Hypothalamus (tissue), 51 donors: ENCODE data around the gene MARK3.

ENCODE experiments used
- DNase-seq, 51 donors: peaks; one replicate each; lab custom pipeline; 2025; lab: John Stamatoyannopoulos, UW

MARK3 gene

DNA sequence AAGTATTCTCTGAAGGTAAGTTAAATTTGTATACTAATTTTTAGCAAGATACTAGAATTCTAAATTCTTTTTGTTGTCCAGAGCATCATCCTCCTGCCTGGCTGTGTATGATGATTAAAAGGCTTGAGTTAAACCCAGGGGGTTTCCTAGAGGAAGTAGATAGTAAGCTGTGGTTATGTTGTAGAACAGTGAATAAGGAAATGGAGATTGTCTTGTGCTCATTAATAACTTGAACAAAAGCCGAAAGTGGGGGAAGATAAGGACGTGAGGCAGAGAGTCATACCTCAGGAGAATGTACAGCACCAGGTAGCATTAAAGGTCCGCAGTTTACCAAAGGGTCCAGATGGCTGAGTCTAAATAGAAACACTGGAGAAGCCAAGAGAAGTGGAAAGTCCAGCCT lies 95.4 kb downstream of the MARK3 start:
- DNase-seq: no peak

DNA sequence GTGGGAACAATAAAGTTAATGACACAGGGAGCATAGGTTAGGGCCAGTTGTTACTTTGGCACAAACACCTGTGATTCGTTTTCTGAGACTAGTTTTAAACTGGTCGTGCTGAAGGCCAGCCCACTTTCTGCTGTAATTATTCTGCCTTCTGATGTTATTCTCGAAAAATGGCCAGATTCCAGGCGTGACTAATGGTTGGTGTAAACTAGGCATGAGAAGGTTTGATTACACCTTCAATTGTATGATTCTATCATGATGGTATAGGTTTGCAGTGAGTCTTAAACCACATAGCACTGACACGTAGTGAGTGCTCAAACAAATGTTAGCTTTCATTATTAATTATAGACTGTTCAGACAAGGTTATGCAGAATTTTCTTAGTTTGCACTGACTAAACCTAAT lies 98.4 kb downstream of the MARK3 start:
- DNase-seq: peak in 2 of 51 donors; percentile 16 to 18

DNA sequence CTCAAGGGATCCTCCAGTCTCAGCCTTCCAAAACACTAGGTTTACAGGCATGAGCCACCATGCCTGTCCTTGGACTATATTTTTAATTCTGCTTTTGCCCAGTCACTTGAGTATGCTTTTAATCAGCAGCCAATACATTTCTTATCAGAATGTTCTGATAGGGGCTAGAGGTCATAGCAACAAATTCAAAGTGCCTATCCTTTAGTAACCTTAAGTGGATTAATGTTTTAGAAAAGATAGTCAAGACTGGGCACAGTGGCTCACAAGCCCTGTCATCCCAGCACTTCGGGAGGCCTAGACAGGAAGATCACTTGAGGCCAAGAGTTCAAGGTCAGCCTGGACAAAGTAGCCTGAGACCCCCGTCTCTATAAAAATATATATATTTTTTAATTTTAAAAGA lies 100.3 kb downstream of the MARK3 start:
- no peak for DNase-seq

DNA sequence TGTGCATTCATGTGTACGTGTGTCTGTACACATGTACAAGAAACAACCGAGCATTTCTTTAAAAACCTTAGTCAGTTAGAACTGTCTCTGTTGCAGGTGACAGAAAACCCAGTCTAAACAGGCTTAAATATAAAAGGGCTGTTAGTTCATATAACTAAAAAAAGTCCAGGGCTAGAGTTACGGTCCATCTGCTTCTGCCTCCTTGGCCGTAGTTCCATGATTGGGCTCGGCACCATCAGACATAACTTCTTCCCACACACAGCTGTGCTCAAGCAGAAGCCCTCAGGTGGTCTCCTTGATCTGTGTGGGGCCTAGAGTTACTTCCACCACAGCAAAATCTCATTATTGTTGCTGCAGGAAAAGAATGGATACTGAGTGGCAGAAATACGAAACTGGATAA lies 102.9 kb downstream of the MARK3 start:
- DNase-seq: no peak

DNA sequence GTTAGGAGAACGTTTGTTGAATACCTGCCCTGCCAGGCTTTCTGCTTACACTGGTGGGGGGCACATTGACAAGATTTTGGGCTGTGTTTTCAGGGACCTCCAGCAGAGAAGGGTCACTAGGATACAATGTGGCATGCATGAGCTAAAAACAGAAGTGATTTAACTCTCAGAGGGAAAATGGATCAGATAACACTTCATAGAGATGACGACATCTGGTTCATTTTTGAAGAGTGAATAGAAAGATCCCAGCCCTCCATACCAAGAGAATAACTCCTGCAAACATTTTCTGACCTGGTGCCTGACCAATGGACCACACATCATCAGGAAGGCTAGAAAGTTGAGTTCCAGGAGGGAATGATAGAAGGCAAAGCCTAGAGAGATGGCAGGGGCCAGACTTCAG lies 103.7 kb downstream of the MARK3 start:
- no peak for DNase-seq

DNA sequence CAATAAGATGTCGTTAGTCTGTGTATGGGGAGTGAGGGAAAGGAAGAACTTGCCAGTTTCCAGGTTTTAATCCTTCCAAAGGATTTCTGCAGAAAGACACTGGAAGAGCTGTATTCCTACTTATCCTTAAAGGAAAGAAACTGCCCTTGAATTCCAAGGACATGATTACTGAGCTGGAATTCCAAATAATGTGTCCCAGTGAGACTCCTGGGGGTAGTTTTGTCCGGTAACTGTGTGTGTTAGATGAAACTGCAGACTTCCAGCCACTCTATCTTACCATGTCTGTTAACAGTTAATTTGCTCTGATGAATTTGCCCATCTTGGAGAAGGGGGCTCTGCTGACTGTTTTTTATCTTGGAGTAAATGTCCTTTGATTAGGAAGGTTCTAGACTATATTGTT lies 104.4 kb downstream of the MARK3 start:
- no peak for DNase-seq

DNA sequence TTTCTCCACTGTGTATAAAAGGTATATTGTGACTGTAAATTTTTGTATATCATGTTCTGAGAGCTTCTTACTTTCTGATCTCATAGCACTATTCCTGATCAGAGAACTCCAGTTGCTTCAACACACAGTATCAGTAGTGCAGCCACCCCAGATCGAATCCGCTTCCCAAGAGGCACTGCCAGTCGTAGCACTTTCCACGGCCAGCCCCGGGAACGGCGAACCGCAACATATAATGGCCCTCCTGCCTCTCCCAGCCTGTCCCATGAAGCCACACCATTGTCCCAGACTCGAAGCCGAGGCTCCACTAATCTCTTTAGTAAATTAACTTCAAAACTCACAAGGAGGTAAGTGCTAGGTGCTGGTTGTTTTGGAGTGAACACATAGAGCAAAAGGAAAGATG lies 106.5 kb downstream of the MARK3 start:
- DNase-seq: no peak

DNA sequence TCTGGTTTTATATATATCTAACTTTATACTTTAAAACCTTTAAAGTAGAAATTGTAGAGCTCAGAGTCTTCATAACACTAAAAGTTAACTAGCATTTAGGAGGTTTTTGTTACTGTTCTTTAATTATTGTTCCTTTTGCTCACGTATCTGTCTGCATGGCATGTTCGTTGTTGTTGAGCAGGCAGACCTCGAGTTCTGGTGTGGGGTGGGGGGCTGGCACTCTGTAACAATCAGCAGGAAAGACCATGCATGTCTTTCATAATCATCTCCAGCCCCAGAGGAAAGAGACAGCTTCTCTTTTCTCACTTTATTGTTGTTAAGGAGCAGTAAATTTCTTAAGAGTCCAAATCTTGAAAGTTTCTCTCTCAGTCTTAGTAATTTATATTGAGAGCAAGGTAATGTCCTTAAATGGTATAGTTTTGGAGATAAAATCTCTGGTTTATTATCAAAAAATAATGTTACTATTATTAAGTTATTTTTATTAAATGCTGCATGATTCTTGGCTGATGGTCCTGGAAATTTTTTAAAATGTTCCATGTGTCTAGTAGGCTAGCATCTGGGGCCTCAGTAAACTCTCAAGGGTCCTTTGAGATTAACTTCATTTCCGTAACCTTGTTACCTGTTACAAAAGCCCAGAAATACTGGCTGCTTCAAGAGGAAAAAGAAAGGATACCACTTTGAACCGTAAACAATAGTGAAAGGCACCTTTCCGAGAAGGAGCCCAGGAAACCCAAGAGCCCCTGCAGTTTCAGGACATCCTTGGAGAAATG lies 107.1 kb downstream of the MARK3 start:
- no peak for DNase-seq

DNA sequence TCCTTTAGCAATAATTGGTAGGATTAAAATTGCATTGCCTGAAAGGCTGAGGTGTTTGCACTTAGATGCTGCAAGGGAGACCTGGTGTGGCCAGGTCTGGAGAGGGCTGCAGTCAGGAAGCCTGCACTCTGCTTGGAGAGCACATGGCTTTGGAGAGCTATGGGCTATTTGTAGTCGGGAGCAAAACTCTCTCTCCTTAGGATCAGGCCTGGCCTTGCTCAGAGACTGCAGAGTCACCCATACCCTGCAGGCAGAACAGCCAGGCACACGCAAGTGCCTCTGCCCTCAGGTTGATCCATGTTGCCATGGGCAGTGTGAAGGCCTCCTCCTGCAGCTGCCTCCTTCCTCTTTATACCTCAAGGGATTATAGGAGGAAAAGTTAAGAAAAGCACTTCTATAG lies 110.6 kb downstream of the MARK3 start:
- no peak for DNase-seq

DNA sequence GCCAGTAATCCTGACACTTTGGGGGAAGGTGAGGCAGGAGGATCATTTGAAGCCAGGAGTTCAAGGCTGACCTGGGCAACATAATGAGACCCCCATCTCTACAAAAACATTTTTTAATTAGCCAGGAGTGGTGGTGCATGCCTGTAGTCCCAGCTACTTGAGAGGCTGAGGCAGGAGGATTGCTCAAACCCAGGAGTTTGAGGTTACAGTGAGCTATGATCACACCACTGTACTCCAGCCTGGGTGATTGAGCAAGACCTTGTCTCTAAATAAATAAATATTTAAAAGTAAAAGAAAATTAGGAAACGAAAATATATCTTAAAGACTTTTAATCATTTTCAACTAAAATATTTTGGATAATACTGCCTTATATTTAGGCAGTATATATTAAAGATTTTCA lies 111.6 kb downstream of the MARK3 start:
- no peak for DNase-seq

DNA sequence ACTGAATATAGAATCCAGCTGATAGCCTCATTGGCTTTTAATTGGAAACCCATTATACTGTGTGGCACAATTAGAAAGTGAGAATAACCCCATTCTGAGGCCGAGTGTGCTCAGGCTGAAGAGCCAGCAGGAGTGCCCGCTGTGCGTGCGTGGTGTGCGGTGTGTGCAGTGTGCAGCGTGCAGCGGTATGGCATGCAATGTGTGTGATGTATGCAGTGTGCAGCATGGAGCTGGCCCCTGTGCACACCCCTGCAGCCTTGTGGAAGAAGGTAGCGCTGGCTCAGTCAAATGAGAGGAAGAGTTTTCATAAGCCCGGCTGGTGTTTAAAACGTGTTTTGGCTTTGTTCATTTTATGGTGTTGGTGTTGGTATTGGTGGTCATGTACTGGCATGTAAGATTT lies 114.5 kb downstream of the MARK3 start:
- no peak for DNase-seq

DNA sequence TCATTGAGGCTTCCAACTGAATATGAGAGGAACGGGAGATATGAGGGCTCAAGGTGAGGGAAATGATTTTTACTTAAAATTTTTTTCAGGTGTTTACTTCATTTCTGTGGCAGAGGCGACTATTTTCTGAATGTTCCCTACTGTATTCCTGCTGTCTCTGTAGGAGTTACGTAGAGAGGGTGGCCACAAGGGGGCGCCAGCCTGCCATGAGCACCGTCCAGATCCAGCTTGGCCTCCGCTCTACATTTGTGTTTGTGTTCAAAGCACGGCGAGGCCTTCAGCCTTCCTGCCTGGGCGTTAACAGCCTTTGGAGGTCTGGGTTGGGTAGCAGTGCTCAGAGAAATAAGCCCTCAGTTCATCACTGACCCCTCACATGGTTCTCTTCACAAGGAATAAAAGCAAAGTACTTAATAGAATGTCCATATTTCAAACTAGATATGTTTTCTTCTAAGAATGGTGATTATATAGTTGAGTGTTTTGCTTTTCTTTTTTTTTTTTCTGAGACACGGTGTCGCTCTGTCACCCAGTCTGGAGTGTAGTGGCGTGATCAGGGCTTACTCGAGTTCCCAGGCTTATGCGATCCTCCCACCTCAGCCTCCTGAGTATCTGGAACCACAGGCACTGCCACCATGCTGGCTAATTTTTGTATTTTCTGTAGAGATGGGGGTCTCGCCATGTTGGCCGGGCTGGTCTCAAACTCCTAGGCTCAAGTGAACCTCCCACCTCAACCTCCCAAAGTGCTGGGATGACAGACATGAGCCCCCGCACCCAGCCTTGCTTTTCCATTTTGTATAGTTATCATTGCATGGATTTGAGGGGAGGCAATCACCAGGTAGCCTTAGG lies 115.2 kb downstream of the MARK3 start:
- peak in 47 of 51 donors; percentile 40 to 98 (median 81) for DNase-seq

DNA sequence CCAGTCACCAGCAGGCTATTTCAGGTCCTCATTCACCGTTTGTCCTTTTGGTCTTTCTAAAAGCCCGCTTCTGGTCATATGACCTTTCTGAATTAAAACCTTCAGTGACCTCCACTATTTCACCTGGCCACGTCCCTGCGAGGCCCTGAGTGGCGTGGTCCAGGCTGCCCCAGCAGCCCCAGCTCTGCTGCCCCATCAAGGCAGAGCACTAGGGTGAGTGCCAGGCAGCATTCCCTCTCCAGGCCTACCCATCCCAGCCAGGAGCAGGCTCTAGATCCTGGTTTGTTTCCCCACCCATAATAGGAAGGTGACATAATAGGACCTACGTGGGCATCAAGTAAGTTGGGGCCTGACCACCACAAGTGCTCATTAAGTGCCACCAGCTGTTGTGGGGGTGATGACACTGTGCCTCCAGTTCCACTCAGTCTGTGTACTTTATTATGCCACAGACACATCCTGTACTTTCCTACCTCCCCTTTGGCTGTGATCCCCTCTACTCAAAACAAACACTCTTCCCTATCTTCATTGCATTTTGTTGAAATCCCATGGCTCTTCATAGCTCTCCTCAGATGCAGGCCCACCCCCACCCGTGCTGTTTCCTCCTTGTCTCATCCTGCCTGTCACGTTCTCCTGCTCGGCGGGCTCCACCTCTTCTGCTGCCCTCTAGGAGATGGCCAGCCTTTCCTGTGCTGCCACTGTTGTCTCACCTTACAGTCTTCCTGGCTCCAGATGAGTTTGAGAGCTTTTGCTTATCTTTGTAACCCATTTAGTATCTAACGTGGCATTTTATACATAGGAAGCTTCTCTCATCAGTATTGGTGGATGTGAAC lies 116.0 kb downstream of the MARK3 start:
- DNase-seq: peak in 1 of 51 donors; percentile 41

DNA sequence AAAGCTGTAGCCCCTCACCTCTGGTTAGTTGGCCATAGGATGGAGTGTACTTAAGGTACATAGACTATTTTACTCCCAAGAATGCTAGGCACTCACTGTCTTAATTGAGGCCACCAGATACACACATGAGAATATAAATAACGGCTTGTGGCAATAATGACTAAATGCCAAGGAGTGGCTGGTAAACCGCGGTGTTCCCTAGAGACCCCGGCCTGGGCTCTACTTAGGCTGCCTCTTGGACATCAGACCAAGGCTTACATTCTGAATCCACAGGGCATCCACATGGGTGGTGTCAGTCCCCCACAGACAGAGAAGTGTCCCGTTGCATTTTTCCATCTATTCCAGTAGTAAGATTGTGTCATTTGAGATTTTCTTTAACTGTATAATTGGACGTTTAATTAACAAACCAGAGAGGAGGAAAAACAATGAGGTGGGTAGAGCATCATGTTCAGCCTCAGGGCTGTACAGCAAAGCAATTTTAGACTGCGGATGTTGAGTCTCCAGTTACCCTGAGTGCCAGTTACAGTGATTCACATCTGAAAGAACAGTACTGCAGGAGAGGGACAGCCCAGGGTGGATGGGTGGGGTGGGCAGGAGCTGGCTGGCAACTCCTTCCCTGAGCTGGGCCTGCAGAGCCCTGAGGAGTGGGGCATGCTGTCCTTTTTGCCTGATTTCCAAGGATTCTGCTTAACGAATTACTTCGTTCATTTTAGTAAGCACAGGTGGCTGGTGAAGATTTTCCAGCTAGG lies 116.9 kb downstream of the MARK3 start:
- peak in 1 of 51 donors; percentile 31 for DNase-seq

DNA sequence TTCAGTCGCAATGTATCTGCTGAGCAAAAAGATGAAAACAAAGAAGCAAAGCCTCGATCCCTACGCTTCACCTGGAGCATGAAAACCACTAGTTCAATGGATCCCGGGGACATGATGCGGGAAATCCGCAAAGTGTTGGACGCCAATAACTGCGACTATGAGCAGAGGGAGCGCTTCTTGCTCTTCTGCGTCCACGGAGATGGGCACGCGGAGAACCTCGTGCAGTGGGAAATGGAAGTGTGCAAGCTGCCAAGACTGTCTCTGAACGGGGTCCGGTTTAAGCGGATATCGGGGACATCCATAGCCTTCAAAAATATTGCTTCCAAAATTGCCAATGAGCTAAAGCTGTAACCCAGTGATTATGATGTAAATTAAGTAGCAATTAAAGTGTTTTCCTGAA lies 117.7 kb downstream of the MARK3 start:
- DNase-seq: no peak

DNA sequence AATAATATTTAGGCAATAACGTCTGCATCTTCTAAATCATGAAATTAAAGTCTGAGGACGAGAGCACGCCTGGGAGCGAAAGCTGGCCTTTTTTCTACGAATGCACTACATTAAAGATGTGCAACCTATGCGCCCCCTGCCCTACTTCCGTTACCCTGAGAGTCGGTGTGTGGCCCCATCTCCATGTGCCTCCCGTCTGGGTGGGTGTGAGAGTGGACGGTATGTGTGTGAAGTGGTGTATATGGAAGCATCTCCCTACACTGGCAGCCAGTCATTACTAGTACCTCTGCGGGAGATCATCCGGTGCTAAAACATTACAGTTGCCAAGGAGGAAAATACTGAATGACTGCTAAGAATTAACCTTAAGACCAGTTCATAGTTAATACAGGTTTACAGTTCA lies 118.1 kb downstream of the MARK3 start:
- DNase-seq: no peak

DNA sequence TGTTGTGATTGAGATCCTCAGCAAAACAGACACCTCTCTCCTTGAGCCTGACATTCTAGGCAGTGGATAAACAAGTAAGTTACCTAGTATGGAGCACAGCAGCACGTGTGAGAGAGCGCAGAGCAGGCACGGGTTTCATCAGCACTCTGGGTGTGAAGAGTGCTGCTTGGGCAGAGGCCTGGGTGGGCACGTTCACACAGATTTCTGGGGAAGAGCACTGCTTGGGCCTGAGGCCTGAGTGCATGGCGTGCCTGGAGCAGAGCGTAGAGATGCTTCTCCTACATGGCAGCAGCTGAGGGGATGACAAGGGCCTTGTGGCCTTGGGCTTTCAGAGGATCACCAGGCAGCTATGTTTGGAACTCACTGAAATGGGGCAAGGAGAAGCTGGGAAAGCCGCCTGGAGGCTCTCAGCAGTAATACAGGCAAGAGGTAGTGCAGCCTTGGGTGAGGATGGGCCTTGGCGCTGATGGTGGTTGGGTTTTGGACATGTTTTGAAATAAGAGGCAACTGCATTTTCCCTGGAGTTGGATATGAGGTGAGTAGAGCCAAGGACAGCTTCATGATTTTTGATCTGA lies 119.9 kb downstream of the MARK3 start:
- DNase-seq: no peak

DNA sequence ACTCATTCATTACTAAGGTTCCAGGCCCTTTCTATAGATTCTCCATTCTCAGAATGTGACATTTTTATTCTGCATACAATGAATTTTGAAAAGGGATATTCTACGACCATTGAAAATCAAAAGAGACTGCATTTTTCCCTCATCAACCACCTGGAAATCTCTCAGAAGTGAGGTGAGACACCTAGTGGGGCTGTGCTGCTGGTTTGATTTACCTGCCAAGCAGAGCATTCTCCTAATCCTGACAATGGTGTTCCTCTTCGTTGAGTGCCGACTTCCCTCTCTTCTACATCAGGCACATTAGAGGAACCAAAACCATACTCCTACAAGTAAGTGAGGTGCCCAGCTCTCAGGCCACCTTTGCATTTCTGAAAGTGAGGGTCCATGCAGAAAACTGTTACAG lies 122.5 kb downstream of the MARK3 start:
- DNase-seq: no peak

DNA sequence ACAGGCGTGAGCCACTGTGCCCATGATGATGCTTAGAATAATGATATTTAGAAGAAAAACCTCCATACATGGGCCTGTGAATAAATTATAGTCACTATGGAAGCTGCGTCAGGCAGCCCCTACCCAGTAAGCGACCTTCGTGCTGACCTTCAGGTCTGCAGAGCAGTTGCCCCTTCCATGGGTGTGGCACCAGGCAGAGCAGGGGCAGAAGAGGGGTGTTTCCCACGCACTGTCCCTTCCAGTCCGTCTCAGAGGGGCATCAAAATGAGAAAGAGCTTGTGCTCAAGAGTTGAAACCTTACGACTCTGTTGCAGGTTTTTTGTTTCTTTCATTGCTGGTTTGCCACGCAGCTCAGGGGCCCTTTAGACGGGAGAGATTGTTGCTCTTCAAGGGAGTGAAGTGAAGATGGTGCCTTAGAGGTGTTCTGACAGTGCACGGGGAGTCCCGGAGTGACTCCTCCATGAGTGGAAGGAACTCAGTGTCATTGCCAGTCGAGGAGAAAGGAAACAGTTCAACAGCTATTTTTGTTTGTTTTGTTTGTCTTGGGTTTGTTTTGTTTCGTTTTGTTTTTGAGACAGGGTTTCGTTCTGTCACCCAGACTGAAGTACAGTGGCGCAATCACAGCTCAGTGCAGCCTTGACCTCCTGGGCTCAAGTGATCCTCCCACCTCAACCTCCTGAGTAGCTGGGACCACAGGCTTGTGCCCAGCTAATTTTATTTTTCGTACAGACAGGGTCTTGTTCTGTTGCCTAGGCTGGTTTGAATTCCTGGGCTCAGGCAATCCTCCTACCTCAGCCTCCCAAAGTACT lies 123.5 kb downstream of the MARK3 start:
- DNase-seq: no peak
